ENCODE results near the gene ZNF182.
"Not testable (repeated sequence)": the region's sequence is repeated elsewhere in the genome, so short reads cannot be mapped to it uniquely, and the experiment has no call there.

Gene ZNF182

DNA sequence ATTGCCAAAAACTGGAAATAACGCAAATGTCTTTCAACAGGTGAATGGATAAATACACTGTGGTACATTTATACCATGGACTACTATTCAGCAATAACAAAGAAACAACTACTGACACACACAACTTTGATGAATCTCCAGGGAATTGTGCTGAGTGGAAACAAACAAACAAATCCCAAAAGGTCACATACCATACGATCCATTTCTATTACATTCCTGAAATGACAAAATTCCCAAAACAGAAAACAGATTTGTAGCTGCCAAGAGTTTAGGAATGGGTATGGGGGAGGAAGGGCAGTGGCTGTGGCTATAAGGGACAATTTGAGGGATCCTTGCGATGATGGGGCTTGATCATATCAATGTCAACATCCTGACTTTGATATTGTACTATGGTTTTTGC lies 2.5 kb downstream of the ZNF182 start:
- DNase-seq (ENCODE audit: low read depth), result no peak

DNA sequence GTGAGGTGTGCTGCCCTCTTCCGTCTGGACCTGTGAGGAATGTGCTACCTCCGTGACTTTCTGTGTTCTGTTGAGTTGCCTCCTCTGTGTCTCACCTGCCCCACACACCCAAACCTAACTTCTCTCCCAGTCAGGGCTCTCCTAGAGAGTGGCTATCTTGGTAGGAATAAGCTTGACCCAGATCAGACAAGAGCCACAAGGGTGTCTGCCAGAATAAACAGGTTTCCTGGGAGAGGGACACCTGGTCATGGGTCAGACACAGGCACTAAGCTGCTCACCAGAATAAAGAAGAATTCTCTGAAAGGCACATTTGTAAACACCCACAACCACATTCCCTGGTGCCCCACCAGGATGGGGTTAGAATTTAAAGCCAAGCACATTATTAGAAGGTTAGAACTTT lies 11.1 kb downstream of the ZNF182 start:
- DNase-seq (ENCODE audit: low read depth), result no peak

DNA sequence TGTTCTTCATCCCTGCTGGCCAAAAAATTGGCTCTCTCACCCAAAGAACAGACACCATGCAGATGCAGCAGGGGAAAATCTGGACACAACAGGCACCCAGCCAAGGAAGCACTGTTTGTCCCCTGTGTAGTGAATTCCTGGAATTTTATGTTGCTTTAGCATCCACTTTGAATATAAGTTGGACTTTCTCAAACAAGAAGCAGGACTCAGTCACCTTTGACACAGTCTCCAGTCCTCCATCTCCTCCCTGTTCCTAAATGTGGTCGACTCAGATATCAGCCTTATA lies 11.8 kb downstream of the ZNF182 start:
- no peak for DNase-seq (ENCODE audit: low read depth)

DNA sequence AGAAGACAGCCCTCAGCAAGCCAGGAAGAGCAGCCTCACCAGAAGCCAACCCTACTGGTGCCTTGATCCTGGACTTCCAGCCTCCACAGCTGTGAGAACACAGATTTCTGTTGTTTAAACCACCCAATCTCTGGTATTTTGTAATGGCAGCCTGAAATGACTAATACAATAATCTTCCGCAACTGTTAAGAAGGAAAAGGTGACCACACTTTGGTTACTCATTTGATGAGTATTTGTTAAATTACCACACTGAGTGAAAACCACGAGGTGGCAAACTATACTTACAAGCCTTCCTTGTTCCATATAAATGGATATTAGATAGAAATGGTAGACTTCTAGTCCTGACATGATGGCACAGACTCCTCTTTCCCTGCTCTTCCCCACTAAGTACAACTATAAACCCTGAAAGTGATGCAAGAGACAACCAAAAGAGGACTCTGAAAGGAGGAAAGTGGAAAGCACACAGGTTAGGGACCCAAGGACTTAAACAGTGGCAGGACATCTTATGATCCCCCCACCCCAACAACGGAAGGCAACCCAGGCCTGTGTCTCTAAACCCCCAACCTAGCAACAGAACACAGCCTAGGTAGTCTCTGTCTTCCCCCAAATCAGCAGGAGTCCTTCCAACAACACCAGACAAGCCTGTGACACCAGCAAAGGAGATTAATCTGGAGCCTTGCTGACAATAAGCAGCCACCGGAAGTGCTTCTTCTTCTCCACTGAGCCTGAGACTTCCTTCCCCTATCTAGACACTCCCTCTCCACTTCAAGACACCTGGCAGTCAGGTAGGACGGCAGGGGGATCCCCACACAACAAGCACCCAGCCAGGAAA lies 12.3 kb downstream of the ZNF182 start:
- peak; percentile 2 for DNase-seq (ENCODE audit: low read depth)

DNA sequence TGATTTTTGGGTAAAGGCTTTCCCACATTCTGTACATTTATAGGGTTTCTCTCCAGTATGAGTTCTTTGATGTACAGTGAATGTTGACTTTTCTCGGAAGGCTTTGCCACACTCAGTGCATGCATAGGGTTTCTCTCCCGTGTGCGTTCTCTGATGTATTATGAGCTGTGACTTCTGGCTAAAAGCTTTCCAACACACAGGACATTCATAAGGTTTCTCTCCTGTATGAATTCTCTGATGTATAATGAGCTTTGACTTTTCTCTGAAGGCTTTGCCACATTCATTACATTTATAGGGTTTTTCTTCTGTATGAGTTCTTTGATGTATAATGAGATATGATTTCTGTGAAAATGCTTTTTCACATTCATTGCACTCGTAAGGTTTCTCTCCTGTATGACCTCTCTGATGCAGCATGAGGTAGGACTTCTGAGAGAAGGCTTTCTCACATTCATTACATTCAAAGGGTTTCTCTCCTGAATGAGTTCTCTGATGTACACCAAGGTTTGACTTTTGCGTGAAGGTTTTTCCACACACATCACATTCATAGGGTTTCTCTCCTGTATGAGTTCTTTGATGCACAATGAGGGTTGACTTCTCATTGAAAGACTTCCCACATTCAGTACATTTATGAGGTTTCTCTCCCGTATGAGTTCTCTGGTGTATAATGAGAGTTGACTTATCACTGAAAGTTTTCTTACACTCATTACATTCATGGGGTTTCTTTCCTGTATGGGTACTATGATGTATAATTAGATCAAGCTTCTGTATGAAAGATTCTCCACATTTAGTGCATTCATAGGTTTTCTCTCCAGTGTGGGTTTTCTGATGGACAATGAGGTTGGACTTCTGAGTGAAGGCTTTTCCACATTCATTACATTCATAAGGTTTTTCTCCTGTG lies 27.3 kb downstream of the ZNF182 start:
- DNase-seq (ENCODE audit: low read depth), result no peak

DNA sequence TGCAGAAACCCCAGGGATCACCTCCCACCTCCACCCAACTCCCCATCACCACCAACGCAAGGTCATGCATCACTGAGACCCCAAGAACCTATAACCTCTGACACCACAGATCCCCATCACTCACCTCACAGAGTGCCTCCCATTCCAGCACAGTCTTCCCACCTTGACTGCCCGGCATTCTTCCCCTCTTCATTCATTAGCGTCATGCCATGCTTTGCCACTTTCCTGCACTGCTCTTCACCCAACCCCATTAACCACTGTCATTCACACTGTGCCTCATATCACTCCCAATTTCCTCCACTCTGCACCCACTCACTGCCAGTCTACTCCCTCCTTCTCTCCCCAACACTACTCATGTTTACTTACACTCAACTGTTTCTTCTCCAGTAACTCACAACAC lies 30.6 kb downstream of the ZNF182 start:
- no peak for DNase-seq (ENCODE audit: low read depth)

DNA sequence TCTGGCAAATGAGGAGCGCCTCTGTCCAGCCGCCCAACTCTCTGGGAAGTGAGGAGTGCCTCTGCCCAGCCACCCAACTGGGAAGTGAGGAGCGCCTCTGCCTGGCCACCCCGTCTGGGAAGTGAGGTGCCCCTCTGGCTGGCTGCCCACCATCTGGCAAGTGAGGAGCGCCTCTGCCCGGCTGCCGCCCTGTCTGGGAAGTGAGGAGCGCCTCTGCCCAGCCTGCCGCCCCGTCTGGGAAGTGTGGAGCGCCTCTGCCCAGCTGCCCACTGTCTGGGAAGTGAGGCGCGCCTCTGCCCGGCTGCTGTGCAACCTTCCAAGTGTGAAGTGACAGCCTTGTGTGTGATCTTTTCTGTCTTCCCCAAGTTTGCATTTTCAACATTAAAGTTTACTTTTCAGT lies 38.3 kb downstream of the ZNF182 start:
- not testable (repeated sequence) for DNase-seq (ENCODE audit: low read depth)

DNA sequence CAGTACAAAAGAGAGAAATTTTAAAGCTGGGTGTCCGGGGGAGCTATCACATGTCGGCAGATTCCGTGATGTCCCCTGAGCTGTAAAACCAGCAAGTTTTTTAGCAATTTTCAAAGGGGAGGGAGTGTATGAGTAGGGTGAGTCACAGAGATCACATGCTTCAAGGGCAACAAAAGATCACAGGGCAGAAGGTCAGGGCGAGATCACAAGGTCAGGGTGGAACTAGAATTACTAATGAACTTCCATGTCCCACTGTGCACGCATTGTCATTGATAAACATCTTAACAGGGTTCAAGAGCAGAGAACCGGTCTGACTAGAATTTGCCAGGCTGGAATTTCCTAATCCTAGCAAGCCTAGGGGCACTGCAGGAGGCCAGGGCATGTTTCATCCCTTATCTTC lies 42.0 kb downstream of the ZNF182 start:
- DNase-seq (ENCODE audit: low read depth), result not testable (repeated sequence)

DNA sequence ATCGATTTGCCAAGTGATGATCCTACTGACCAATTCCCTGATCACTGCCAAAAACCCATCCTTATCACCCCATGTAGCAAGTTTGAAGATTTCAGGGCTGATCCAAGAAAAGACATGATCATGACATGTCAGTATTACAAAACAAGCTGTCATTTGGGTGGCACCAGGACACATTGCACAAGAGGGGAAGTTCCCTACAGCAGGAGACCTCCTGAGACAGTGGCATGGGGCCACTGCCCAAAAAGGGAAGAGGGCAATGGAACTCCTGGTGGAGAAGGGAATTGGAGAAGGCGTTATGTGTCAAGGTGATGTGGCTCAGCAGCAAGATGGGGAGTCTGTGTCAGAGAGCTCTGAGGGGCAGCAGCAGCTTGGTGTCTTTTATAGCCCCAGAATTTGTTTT lies 43.4 kb downstream of the ZNF182 start:
- no peak for DNase-seq (ENCODE audit: low read depth)

DNA sequence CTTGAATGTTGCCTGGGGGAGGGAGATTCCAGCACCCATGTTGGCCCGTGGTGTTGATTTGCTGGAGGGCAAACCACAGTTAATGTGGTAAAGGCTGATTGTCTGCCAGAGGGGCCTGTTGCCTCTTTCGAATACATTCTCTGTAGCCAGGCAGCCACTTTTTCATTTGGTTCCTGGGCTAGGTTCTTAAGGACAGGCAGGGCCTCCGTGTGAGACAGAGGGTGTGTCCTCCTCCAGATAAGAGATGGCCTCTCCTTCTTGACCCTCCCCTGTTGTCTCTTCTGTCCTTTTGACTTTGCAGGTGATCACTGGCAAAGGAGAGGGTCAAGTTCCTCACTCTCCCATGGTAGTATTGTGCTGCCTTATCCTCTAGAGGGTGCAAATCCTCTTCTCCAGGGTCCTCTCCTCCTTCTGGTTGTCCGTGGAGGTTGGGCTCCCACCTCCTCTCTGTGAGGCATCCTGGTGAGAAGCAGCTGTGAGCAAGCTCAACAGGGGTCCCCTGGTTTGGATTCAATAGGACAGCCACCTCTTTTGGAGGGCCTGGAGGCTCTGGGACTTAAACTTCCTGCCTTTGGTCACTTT lies 44.9 kb downstream of the ZNF182 start:
- no peak for DNase-seq (ENCODE audit: low read depth)

DNA sequence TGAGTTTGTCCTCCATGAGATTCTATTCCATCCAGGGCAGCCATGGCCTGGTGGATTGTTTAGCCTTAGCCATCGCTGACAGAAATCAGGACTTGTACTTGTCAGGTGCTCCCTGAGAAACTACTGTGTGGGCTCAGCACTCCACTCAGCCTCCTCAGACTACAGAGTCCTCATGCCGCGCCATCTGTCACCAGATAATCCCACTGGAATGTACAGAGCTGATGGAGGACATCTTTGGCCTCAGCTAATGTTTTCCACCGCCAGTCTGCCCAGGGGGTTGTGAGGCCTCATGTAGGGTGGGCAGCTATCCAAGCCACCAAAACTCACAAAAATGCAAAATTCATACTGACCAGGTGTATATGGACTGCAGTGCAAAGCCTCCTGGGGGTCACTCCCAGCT lies 45.6 kb downstream of the ZNF182 start:
- not testable (repeated sequence) for DNase-seq (ENCODE audit: low read depth)

DNA sequence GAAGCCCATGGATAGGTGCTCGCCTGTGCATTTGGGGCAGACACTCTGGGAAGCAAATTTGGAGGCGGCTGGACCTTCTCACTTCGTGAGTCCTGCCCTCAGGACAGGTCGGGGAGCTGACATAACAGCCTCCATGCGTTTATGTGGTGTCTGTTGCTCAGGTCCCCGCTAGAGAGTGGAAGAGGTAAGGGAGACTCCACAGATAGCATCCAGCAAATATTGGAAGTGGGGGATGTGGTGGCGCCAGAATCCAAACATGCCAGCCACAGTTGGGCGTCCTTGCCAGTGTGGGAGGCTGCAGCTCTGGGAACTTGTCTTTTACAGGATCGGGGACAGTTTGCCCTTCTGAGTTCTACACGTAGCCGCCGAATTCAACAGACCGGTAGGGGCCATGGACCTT lies 47.8 kb downstream of the ZNF182 start:
- DNase-seq (ENCODE audit: low read depth), result no peak

DNA sequence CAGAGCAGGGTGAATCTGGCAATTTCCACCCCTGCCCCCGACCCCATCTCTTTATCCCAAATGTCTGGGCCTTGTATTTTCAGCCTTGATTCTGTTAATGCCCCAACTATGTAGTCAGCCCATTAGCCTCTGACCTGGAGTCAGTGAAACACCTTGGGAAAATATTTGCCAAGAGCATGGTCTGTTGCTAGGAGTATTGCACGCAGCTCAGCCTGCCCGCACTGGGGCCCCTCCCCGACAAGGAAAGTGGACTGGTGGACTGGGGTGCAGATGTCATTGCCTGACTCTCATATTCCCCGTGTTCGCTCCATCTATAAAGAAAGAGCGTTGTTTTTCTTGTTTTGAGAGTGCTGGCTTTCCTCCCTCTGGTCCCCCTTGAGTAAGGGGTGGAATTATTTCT lies 48.5 kb downstream of the ZNF182 start:
- not testable (repeated sequence) for DNase-seq (ENCODE audit: low read depth)

DNA sequence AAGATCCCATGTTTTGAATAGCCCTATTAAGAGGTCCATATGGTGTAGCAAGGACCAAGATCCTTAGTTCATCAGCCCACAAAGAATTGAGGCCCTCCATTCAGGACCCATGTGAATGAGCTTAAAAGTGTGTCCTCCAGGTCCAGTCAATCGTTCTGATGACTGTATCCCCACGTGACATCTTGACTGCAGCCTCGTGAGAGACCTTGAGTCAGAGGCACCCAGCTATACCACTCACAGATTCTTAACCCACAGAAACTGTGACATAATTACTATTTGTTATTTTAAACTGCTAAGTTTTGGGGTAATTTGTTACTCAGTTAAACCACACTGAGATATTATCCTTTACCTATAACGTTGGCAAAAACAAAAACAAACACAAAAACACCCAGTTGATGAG lies 62.4 kb downstream of the ZNF182 start:
- no peak for DNase-seq (ENCODE audit: low read depth)

DNA sequence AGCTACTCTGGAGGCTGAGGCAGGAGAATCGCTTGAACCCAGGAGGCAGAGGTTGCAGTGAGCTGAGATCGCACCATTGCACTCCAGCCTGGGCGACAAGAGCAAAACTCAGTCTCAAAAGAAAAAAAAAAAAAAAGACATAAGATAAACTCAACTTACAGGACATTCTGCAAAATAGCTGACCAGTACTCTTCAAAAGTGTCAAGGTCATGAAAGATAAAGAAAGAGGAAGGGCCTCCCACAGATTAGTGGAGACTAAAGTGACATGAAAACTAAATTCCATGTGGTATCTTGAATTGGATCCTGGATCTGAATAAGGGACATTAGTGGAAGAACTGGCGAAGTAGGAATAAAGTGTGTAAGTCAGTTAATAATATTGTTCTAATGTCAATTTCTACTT lies 63.3 kb downstream of the ZNF182 start:
- DNase-seq (ENCODE audit: low read depth), result no peak

DNA sequence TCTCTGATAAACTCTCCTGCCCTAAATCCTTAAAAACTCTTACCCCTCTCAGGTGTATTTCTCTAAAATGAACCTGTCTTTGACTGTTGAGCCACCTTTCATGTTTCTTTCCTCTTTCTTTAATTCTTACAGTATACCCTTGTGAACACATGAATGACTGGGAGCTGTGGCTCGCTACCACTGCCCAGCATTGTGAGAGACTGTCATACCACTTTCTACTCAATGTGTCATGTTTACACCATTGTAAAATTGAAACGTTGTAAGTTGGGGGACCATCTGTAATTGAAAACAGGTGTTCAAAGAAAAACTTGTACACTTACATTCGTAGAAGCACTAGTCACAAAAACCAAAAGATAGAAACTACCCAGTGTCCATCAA lies 66.9 kb downstream of the ZNF182 start:
- DNase-seq (ENCODE audit: low read depth), result no peak

DNA sequence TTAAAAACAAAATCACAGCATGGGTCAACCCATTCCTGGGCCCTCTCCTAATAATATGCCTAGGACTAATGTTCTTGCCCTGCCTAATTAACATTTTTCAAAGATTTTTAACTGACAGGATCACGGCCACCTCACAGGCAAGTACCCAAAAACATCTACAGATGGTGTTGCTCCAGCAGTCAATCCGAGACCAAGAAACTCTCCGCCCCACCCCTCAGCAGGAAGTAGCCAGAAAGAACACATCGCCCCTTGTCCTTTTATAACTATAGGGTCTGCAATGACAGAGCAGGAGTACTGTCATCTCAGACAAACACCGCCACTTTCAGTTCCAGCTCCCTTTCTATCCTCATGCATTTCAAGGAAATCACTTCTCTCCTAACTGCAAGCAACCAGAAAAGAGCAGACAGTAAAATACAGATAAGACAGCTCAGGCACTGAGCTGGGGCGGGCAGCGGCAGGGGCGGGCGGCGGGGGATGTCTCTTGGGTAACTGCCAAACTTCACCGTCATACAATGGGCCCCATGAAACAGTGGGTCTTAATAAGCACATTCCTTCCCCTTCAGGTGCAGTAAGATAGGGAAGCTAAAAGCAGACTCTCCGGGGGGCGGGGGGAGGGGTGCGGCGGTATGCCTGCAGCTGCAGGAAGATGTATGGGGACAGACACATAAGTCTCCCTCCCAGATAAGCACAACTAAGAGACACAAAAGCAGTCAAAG lies 67.4 kb downstream of the ZNF182 start:
- no peak for DNase-seq (ENCODE audit: low read depth)

DNA sequence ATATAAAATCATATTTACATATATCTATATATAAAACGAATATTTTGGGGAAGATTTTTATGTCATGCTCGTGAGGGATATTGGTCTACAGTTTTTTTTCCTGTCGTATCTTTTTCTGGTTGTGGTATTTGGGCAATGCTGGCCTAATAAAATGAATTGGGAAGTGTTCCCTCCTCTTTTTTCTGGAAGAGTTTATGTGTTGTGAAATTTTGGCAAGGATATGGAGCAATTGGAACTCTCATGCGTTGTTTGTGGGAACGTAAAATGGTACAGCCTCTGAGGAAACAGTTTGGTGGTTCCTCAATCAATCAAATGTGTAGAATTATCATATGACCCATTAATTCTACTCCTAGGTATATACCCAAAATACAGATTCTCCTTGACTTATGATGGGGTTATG lies 69.8 kb downstream of the ZNF182 start:
- DNase-seq (ENCODE audit: low read depth), result no peak

DNA sequence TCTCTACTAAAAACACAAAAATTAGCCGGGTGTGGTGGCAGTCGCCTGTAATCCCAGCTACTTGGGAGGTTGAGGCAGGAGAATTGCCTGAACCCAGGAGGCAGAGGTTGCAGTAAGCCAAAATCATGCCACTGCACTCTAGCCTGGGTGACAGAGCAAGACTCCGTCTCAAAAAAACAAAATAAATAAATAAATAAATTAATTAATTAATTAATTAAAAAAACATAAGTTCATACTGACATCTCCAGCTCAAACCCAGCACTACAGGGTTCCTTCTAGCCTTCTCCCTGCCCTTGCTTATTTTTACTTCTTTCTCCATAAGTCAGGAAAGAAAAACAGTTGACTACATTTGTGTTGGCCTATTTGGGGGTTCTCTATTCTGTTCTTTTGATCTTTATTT lies 71.8 kb downstream of the ZNF182 start:
- not testable (repeated sequence) for DNase-seq (ENCODE audit: low read depth)

DNA sequence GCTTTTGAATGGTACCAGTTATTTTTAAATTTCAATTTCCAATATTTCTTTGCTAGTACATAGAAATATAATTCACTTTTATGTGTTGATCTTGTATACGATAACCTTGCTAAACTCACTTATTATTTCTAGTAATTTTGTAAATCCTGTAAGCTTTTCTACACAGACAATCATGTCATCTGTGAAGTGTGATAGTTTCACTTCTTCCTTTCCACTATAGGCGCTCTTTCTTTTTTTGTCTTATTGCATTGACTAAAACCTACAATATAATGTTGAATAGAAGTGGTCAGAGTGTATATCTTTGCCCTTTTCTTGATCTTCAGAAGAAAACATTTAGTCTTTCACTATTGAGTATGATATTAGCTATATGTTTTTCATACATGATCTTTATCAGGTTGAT lies 76.6 kb downstream of the ZNF182 start:
- DNase-seq (ENCODE audit: low read depth), result no peak

Measured in stromal cell of bone marrow (primary cell).